GM19395 (cell line): ENCODE measurements around the gene EXOSC9.

ENCODE experiments used
- ATAC-seq: cut with Tn5 transposase; IDR thresholded peaks from one replicate; pipeline ENCODE4 v1.9.1; 2021; ENCODE audit warnings: mild to moderate bottlenecking, moderate library complexity; ENCODE audit not compliant: unreplicated experiment

EXOSC9 gene

DNA sequence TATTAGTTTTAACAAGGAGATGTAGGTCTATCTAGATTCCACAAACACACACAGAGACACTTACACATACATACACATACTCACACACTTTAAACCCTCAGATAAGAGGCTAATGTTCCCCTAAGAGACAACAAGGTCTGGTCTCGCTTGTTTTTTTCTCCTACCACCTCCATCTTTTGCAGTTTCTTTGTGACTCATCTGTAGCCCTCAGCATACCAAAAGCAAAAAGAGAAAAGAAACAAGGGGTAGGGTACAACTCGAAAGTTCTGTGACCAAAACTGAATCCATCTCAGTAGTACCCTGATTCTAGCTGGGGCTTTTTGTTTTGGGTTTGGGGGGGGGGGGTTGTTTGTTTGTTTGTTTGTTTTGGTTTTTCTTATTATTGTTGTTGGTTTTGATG is 12.2 kb upstream of the EXOSC9 start:
- ATAC-seq = peak; percentile 95

DNA sequence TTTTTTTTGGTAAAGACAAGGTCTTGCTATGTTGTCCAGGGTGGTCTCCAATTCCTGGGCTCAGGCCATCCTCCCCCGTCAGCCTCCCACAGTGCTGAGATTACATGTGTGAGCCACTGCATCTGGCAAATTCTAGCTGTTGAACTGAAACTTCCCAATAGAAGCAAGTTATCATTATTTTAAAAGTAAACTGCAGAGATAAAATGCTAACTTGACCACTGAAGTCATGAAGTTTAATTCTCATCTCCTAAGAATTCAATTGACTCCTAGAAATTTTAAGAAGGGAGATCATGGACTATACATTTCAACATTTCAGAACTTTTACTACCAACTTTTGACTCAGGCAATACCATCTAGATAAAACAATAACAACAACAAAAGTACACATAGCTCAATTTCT is 11.7 kb upstream of the EXOSC9 start:
- ATAC-seq = peak; percentile 7

DNA sequence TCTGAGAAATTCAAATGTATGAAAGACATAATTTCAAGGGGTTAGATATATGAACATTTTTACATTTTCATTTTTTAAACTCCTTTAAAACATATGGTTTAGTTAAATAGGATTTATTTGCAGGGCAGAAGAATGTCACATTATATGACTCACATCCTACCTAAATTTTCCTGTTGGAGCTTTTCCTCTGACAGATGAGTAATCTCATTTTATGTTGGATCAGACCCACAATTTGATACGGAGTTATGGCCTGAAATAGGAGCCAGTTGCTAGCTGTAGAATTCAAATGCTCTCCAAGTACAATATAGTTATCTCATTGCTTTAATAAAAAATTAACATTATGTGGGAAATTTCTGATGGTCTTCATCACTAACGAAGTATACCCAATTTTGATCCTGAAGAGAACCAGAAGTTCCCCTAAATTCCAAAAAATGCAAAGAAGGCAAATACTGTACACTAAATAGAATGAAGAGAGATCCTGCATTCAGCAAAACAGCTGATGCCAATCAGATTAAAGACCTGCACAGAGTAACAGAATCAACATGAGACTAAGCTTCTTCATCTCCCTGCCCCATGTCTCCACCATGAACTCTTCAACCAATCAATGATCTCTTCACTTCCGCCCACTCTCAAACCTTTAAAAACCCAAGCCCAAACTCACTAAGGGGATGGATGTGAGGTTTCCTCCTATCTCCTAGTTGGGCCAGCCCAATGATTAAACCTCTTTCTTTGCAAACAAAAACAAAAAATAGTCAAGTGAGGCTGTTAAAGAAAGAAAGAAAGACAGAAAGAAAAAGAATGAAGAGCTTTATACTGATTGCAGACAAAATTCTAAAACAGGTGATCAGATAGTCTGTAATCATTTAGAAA is 10.9 kb upstream of the EXOSC9 start:
- no peak for ATAC-seq

DNA sequence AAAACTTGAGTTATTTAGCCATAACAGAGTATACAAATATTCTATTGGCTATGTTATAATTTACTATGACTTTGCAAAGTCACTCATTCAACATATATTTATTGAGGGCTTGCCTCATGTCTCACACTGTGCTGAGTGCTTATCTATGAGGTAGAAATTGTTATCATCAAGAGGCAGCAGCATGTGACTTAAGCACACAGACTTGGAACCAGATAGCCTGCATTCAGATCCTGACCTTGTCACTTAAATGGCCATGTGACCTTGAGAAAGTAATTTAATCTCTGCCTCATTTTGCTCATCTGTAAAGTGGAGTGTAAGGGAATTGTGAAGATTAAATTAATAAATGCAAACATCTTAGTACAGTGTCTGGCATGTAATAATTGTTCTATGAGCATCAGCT is 10.1 kb upstream of the EXOSC9 start:
- ATAC-seq = no peak

DNA sequence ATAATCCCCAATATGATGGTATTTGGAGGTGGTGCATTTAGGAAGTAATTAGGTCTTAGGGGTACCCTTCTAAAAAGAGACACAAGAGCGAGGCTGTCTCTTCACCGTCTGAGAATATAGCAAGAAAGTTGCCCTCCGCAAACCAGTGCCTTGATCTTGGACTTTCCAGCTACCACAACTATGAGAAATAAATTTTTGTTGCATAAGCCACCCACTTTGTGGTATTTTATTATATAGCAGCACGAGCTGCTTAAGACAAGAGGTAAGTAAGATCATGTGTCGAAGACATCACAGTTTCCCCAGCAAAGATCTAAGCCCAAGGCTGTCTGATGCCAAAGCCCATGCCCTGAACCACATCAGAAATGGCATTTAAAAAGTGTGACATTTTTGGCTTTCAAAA is 9.6 kb upstream of the EXOSC9 start:
- ATAC-seq = no peak

DNA sequence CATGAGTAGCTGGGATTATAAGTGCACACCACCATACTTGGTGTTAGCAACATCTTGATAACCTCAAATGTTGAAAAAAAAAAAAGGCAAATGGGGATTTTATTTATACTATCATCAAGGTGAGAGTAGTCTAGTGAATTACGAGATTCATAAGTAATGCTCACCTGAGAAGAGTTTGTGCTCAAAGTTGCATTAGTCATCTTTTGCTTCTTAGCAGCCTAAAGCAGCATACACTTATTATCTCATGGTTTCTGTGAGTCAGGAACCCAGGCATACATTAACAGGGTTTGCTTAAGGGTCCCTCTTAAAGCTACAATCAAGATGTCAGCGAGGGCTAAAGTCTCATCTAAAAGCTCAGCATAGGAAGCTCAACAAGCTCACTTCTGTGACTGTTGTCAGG is 8.2 kb upstream of the EXOSC9 start:
- ATAC-seq = no peak

DNA sequence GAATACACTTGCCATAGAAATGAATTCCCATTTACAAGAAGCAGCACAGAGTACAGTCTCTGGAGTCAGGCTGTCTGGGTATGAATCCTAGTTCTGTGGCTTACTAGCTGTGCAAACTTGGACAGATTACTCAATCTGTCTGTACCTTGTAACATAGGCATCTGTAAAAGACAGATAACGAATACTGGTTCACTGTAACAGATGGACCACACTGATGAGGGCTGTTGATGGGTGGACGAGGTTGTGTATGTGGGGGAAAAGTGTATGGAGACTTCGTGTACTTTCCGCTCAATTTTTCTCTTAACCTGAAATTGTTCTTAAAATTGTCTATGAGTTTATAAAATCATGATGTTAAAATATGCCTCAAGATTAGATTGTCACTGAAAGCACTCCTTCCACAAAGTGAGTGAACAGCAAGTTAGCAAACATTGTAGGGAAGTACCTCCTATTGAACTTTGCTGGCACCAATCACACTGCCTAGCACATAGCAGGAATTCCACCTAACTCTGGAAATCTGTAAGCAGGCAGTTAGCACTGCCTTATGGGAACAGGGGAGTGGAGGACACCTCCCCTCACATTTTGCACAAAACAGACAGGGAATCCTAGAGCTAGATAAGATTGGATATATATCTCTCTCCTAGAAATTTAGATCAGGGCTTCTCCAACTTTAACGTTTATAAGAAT is 6.5 kb upstream of the EXOSC9 start:
- no peak for ATAC-seq

DNA sequence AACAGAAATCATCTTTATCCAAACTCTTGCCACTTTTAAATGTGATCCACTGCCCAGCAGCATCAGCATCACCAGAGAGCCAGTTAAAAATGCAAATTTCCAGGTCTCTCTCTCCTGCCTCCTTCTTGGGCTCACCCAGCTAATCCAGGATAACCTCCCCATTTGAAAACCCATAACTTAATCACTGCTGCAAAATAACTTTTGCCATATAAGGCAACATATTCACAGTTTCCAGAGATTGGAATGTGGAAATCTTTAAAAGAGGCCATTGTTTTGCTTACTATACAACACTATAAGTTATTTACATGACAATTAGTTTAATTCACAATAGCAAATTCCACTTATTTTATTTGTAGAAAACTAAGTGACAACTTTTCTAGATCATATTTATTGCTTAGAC is 4.8 kb upstream of the EXOSC9 start:
- ATAC-seq = no peak

DNA sequence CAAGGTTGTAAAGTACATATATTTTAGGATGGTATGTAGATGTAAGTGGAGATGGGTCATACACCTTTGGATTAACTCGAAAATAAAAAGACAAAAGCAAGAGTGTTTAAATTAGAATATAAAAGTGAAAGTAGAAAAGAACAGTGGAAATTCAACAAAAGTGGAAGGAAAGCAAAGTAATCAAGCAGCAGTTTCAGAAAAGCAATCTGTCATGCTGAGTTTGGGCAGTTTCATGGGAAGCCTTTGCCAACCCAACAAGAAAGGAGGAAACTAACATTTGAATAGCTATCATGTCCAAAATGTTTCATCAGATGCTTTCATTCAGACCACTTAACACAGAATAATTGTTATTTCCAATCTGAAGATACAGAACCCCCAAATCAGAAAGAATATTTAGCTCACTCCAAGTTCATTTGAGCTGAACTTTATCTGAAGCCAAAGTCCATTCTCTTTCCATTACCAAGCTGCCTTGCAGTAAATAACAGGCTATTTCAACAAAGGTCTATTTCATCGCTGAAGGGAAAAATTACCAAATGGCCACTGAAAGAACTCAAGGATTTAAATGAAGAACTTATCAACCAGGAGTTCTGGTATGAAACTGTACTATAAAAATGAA is 1.8 kb upstream of the EXOSC9 start:
- no peak for ATAC-seq

DNA sequence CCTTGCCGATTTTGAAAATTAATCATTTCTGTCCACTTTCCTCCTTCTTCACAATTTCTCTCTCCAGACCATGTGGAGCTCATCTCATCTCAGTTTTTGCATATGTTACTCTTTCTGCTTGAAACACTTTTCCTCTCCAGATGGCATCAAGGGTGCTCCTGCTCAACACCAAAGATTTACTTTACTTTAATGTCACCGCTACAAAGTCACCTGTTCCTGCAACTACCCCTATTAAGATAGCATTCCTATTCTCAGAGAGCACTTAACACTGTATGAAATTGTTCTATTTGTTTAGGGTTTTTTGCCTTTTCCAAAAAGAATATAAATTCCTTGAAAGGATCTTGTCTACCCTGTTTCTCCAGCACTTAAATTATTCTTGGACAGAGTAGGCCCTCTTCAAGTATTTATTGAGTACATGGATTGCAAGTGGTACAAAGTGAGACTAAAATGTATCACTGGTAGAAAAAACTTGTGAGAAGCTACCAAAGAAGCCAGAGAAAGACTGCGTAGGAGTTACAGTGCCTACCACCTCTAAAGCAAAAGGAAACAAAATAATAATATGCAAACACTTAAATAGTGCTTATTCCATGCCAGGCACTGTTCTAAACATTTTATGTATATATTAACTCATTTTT is 1.1 kb upstream of the EXOSC9 start:
- ATAC-seq = no peak

DNA sequence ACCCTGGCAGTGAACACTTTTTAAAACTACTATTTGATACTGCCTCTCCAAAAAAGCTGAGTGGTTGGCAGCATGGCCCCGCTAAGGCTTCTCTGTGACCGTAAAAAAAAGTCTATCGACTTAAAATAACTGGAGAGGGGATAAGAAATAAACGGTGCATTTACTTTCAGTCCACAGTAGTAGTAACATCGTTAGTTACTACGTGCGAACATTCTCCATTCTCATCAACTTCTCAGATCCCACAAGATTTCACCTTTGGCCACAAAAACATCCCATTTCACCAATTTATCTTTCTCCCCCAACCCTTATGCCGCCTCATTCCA is 524 bp upstream of the EXOSC9 start:
- ATAC-seq = peak; percentile 42

DNA sequence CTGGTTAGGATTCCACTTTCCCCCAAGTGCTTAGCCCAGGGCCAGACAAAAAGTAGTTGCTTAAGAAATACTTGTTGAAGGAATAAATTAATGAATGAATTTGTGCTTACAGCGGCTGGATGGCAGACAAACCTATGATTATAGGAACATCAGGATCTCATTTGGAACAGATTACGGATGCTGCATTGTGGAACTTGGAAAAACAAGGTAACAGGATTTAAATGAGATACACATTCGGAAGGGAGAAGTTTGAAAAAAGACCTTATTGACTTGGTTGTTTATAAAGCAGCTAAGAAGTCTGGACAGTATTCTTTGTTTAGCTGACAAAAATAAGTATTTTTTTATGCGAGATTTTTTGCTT is 572 bp downstream of the EXOSC9 start:
- ATAC-seq = no peak

DNA sequence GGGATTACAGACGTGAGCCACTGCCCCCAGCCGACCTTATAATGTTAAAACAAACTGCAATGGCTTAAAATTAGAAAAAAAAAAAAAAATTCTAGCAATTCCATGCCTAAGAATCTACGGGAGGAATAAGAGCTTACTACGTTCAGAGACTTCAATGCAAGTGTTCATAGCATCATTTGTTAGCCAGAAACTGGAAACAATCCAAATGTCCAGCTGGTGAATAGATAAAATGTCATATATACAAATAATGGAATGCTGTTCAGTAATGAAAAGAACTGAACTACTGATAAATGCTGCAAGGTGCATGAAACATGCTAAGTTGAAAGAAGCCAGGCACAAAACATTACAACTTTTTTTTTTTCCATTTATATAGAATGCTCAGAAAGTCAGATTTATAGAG is 5.3 kb downstream of the EXOSC9 start:
- no peak for ATAC-seq

DNA sequence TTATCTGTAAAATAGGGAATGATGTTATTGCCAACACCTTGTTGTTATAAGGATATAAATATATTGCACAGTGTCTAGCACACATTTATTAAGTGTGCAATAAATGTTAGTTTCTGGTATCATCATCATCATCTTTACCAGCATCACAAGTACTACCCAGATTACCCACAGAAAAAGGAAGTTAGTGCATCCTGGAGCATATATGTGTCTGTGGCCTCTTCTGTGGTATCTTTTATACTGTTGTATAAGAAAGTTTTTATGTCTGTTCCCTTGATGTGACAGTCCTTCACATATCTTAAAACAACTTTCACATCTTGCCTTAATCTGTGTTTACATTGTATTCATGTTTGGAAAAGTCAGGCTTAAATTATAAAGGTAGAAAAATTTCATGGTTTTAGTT is 10.0 kb downstream of the EXOSC9 start:
- no peak for ATAC-seq

DNA sequence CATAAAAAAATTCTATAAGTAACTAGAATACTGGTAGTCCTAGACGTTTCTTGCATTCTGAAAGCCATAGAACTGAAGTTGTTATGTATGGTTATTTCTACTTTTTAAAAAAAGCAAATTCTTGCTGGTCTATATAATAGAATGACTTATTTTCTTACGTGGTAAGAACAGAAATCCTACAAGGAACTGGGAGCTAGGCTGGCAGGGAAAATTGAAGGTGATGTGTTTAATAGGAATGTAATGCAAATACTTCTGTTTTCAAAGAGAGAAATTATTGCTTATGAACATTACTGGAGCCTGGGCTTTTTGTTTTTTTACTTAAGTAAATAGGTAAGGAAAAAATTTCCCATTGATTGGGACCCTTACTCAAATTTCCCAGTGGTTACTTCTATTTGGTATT is 13.6 kb downstream of the EXOSC9 start:
- no peak for ATAC-seq

DNA sequence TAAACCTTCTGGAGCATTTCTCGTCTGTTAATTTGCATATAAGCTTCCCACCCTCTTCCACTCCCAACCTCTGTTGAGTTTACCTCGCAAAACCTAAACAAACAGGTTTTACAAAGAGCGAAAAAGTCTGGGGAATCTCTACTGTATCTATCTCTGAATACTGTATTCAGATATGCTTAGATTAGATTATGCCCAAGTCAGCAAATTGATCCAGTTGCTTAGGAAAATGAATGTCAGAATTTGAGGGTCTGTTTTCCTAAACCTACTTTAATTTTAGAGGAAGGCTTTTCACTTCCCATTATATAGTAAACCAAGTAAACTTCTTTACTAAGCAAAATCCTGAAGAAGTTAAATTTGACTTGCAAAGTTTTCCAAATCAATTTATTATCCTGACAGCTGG is 15.9 kb downstream of the EXOSC9 start:
- no peak for ATAC-seq

DNA sequence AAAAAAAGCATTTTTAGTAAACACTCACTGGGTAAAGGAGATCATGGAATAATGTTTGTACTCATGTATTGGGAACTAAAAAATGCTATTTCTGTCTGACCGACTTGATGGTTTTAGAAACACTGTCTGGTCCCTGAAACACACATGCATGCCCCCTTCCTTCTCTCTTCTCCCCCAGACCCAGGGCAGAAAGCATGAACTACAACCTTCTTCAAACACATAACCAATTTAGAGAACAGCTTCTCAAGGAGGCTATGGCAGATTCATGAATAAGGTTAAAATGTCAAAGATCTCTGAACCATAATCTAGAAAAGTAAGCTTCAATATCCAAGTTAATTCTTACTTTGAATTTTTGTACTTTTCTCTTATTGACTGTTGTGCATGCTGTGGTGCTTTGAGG is 16.6 kb downstream of the EXOSC9 start:
- ATAC-seq = no peak

DNA sequence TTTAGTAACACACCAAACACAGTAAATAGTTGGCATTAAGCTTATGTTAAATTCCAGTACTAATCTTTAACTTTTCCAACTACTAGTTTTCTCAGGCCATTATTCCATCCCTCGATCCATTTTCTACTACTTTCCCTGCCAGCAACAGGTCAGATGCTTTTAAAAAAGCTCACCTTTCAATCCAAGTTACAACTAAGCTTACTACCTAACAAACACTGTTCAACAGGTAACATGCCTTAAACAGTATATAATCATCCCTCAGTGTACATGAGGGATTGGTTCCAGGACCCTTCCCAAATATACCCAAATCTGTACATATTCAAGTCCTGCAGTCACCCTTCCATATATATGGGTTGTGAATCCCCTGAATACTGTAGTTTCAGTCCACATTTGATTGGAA is 17.1 kb downstream of the EXOSC9 start:
- ATAC-seq = no peak

DNA sequence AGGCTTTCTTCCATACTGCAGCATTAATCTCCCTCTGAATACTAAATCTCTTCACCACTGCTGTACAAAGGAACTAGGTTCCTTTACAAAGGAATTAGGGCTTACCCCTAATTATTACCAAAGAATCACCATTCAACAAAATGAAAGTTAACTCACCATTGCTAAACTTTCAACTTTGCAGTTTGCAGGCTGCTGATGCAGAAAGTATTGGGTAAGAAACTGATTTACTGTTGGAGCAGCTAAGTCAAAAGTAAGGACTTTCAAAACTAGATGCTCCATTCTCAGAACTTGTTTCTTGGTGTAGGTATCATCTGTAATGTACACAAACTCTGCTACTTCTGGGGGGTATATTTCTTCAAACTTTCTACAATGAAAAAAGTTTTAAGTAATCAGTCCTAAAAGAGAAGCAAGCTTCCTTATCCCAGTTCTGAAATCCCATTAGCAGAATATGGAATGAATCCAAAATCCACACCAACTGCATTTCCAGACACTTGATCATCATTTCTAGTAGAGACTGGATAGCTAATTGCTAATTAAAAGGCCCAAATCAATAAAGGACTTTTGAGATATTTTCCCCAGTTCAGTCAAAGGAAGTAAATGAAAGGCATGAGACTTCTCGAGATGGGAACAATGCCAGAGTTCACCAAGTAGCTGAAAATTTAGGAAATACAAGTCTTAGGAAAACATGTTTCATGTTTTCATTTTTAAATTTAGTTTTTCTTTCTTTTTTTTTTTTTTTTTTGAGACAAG is 18.3 kb downstream of the EXOSC9 start:
- ATAC-seq = no peak

DNA sequence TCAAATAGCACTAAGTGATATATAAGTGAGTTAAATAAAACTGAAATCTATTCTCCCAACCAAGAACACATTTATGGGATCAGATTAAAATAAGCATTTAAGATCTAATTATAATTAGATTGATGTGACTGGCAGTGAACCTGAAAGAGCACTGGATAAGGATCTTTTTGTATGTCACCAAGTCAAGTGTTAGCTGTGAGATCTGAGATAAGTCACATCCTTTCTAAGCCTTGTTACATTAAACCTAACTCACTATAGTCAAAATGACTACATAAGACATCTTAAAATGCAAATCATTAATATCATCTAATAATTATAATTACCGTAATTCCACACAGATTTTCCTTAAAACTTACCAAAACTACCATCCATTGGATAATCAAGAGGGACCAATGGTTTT is 20.9 kb downstream of the EXOSC9 start:
- no peak for ATAC-seq

DNA sequence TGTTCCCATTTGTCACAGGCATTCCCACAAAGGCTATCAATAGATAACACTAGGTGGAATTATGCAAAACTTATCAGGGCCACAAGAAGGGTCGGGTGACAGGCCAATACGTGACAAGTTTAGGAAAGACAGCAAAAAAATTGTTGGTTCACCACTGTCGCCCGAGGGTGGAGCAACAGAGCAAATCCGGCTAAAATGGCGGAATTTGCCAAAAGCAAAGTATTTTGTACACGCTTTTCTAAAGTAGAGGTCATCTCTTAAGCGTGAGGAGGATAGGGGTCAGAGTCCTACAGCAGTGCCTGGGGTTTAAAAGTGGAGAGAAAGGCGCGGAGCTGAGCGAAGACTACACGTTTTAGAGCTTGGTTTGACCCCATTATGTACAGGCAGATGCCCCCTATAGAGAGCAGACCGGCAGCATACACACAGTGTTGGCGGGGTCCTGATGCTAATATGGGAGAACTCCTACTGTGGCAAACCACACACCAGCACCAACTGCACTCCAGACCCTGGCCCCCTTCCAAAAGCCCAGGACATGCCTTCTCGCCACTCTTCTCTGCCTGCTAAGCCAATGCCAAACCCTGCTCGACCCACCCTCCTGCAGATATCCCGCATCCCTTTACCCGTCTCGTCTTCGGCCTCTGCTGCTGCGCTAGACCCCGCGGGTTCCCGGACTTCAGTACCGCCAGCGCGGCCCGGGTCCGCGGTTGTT is 21.8 kb downstream of the EXOSC9 start:
- peak; percentile 52 for ATAC-seq
